Activated B cell treated with CpG ODN at 0.5 μM for 24 hours (primary cell): Measurements from ENCODE around the gene MLLT10. TPM values are rescaled to one million over a fixed set of nuclear protein-coding genes. Genes with fewer than 3 reads are reported as not detected.

ENCODE experiments used
- ATAC-seq: fragments of 200-7000 bp; cut with Tn5 transposase; one replicate; pipeline ENCODE4 v1.10.0; 2021; ENCODE audit warnings: low read depth, mild to moderate bottlenecking, moderate library complexity
- CTCF ChIA-PET: fragments of 350-600 bp; sonication (Branson Sonifier 250); formaldehyde crosslinking; loops from one replicate; lab custom pipeline; 2021; ENCODE audit warnings: antibody characterized with exemption; lab: Charles Lee
- POLR2A ChIA-PET: fragments of 350-600 bp; sonication (Branson Sonifier 250); formaldehyde crosslinking; loops from one replicate; lab custom pipeline; 2021; ENCODE audit warnings: antibody characterized with exemption; lab: Charles Lee
- DNase-seq: peaks from one replicate; pipeline ENCODE4 v3.0.0; 2022
- H3K27ac Mint-ChIP-seq: one replicate; pipeline ENCODE4 v1.8.0; 2020; ENCODE audit warnings: mixed read lengths
- H3K27me3 Mint-ChIP-seq: one replicate; pipeline ENCODE4 v1.8.0; 2021; ENCODE audit warnings: mixed read lengths
- H3K36me3 Mint-ChIP-seq: one replicate; pipeline ENCODE4 v1.8.0; 2021; ENCODE audit warnings: low read depth, mixed read lengths
- H3K4me1 Mint-ChIP-seq: one replicate; pipeline ENCODE4 v1.8.0; 2021; ENCODE audit warnings: mixed read lengths
- H3K4me3 Mint-ChIP-seq: one replicate; pipeline ENCODE4 v1.8.0; 2020; ENCODE audit warnings: mild to moderate bottlenecking, mixed read lengths
- H3K9me3 Mint-ChIP-seq: one replicate; pipeline ENCODE4 v1.8.0; 2020; ENCODE audit warnings: mixed read lengths
- intact Hi-C: fragments of 100-400 bp; cut with micrococcal nuclease; formaldehyde crosslinking; loops from one replicate; pipeline ENCODE4 v1.15.1; 2024
- total RNA-seq: library from RNA; stranded (reverse); gene quantifications from 2 replicates; pipeline ENCODE4 v1.2.3, GENCODE V29; 2022
- TF ChIP-seq, protein P1 (sequence below): fragments of 200-600 bp; IDR thresholded peaks from one replicate; pipeline ENCODE4 v1.8.0; 2022; ENCODE audit warnings: antibody characterized with exemption, mild to moderate bottlenecking

MLLT10 gene
- total RNA-seq, 1 donor from 2014 or later, result 48.7 TPM

DNA sequence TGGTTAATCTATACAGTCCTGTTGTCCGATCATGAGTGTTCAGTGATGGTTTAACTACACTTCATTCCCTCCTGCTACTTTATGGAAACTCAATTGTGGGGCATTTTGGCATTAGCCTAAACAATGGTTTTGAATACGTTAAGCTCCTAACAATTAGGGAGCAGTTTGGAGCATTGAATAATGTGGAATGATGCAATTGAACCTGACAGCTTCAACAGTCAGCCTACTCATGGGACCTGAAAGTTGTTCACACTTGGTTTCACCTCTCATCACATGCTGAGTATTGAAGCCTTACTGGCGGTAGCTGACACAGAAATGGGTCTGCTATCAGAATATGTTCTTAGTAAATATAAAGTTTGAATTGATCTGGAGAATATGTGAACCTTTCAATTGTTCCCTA lies 186.1 kb downstream of the MLLT10 start:
- H3K4me3 Mint-ChIP-seq, result no peak overlapping the region
- peaks cover 4% of the 10 kb centered on the region for H3K4me1 Mint-ChIP-seq
- peaks cover 52% of the 10 kb centered on the region for H3K36me3 Mint-ChIP-seq
- ChIA-PET CTCF (no interaction called here), POLR2A (no interaction called here)
- intact Hi-C loops, result no loop called here
- H3K27me3 Mint-ChIP-seq, result no peaks in the 10 kb centered on the region
- no peak for ATAC-seq
- H3K27ac Mint-ChIP-seq, result no peak overlapping the region
- TF ChIP-seq, protein P1, sequence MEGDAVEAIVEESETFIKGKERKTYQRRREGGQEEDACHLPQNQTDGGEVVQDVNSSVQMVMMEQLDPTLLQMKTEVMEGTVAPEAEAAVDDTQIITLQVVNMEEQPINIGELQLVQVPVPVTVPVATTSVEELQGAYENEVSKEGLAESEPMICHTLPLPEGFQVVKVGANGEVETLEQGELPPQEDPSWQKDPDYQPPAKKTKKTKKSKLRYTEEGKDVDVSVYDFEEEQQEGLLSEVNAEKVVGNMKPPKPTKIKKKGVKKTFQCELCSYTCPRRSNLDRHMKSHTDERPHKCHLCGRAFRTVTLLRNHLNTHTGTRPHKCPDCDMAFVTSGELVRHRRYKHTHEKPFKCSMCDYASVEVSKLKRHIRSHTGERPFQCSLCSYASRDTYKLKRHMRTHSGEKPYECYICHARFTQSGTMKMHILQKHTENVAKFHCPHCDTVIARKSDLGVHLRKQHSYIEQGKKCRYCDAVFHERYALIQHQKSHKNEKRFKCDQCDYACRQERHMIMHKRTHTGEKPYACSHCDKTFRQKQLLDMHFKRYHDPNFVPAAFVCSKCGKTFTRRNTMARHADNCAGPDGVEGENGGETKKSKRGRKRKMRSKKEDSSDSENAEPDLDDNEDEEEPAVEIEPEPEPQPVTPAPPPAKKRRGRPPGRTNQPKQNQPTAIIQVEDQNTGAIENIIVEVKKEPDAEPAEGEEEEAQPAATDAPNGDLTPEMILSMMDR, result no peak
- no peak for DNase-seq
- no peaks in the 10 kb centered on the region for H3K9me3 Mint-ChIP-seq

DNA sequence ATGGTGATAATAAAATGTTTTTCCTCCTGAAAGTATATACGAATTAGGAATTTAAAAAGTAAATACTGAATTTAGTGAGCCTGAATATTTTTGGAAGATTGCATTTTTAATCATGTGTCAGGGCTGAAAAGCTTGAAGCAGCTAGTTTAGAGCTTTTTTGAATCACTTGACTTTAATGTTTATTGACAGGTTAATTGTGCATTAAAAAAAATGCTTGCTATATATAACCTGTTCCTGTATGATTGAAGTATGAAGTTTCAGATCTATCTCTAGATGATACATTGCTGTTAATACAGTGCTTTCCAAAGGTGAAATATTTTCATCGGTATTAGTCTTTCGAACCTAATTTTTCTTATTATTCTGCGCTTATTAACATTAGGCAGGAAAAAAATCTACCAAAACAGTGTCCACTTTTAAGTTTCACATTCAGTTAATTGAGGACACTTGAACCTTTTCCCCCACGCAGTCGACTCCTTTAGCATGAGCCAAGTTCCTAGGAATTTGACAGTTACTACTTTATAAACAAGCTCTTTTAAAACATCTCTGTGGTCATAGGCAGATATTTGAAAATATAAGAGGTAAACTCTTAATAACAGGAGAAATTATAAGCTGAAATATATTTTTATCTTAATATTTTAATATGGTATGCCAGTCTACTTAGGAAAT lies 187.1 kb downstream of the MLLT10 start:
- no peak for ATAC-seq
- DNase-seq, result no peak
- Mint-ChIP-seq H3K27me3 (no peaks in the 10 kb centered on the region), H3K4me1 (peaks cover 4% of the 10 kb centered on the region), H3K27ac (no peak overlapping the region), H3K36me3 (peaks cover 44% of the 10 kb centered on the region), H3K9me3 (no peaks in the 10 kb centered on the region), H3K4me3 (no peak overlapping the region)
- TF ChIP-seq, protein P1, result no peak
- POLR2A ChIA-PET, result no interaction called here
- intact Hi-C loops, result no loop called here
- CTCF ChIA-PET, result no interaction called here

DNA sequence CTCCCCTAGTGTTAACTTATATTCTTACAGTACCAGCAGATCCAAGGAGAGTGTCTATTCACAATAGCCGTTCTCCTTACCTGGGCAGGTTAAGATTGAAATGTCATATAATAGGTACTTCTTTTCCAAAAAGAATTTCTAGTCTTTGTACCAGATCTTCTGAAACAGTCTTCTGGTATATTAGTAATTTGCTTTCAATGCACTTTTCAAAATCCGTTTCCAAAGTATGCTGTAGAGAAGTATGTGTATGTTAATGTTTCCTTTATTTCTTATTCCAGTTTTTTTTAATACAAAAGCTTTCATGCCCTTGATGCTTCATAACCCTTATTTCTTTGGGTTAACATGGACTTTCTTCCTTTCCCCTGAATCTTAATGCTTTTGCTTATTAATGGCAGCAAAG lies 188.2 kb downstream of the MLLT10 start:
- POLR2A ChIA-PET, result interaction anchor here (0.6 kb wide), 1 partner anchor 1613 kb away, joined by 6 read pairs; no protein-coding TSS in a partner anchor
- no peak overlapping the region for H3K4me3 Mint-ChIP-seq
- CTCF ChIA-PET, result no interaction called here
- peaks cover 52% of the 10 kb centered on the region for H3K36me3 Mint-ChIP-seq
- ATAC-seq, result no peak
- H3K4me1 Mint-ChIP-seq, result peaks cover 4% of the 10 kb centered on the region
- no peak for DNase-seq
- no peaks in the 10 kb centered on the region for H3K27me3 Mint-ChIP-seq
- H3K27ac Mint-ChIP-seq, result no peak overlapping the region
- intact Hi-C loops, result no loop called here
- TF ChIP-seq, protein P1, result no peak
- no peaks in the 10 kb centered on the region for H3K9me3 Mint-ChIP-seq

DNA sequence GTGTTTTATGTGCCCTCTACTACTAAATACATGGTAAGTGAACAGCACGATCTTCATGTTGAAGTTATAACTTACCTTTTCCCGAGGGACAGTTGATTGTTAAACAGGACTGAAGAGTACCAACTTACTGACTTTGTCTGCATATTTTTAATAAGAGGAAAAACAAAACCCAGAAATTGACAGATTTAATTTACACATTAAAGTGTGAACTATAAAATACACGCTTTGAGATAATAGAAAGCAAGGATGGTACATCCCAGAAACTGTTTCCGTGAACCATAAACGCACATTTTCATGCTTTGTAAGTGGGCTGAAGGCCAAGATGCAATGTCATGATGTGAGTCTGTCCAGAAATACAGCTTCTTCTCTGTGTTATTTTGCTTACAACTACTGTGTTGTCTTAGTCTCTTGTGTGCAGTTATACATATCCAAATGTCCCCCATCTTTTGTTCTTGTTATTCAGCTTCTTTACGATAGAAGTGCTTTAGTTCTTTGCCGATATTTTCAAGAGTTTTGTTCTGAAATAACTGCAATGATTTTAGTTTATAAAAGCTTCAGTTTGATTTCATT lies 190.1 kb downstream of the MLLT10 start:
- TF ChIP-seq, protein P1, result no peak
- Mint-ChIP-seq H3K27me3 (no peaks in the 10 kb centered on the region), H3K9me3 (no peaks in the 10 kb centered on the region), H3K36me3 (peaks cover 55% of the 10 kb centered on the region), H3K27ac (no peak overlapping the region), H3K4me3 (no peak overlapping the region), H3K4me1 (peaks cover 4% of the 10 kb centered on the region)
- no peak for DNase-seq
- intact Hi-C loops, result no loop called here
- CTCF ChIA-PET, result no interaction called here
- POLR2A ChIA-PET, result no interaction called here
- no peak for ATAC-seq

DNA sequence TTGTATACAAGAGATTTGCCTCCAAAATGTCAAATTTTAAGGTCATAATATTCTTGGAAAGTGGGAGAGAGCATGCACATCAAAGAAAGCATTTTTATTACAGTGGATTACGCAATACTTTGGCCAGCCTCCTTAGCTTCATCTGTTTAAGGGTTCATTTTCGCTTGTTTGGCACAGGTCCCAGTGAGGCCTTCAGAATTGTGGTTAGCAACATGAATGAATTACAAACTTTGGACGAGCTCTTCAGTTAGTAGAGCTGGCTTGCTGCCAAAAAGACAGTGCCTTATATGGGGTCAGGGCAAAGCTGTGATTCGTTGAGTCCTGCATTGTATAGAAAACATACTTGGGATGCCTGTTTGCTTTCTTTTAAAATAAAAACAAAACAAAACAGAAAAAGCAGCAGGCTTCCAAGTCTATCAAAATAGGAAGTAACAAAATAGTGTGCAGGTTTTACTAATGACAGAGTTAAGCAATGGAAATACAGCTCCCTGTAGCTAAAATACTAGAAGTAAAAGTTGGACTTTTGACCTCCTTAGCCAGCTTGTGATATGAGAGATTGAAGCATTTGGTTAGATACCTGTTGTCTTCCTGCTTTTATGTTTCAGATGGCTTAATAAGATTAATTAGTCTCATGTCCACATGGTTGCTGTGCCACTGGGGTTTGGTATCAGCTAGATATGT lies 190.8 kb downstream of the MLLT10 start:
- Mint-ChIP-seq H3K9me3 (no peaks in the 10 kb centered on the region), H3K27me3 (no peaks in the 10 kb centered on the region), H3K27ac (no peak overlapping the region), H3K36me3 (peaks cover 56% of the 10 kb centered on the region), H3K4me1 (peaks cover 4% of the 10 kb centered on the region), H3K4me3 (no peak overlapping the region)
- no peak for DNase-seq
- ChIA-PET POLR2A (interaction anchor here (0.6 kb wide), 1 partner anchor 137 kb away, joined by 11 read pairs; no protein-coding TSS in a partner anchor), CTCF (no interaction called here)
- intact Hi-C loops, result loop anchor here (5.0 kb wide), 1 partner anchor 33 kb away; no protein-coding TSS in a partner anchor
- no peak for ATAC-seq
- TF ChIP-seq, protein P1, result no peak
